Ovary (tissue), 3 donors: ENCODE data around the gene IL18.

ENCODE experiments used
- EP300 ChIP-seq: sonication (generic); formaldehyde crosslinking; IDR thresholded peaks from one replicate; pipeline ENCODE4 v1.6.1; 2017; ENCODE audit warnings: antibody characterized with exemption
- POLR2A ChIP-seq: fragments of 450-650 bp; IDR thresholded peaks from one replicate; pipeline ENCODE4 v1.6.1; 2017; ENCODE audit warnings: antibody characterized with exemption, mild to moderate bottlenecking, moderate library complexity
- TF ChIP-seq, protein P1 (sequence below), 3 donors: fragments of 450-650 bp in 2 of 3; fragments of 200-600 bp in 1 of 3; IDR thresholded peaks; one replicate each; pipeline versions ENCODE4 v1.5.1 to v1.8.0; 2016 to 2022; ENCODE audit warnings: antibody characterized with exemption in 3 of 3, mild to moderate bottlenecking in 1 of 3
- donor health status: DM: no; HTN: no; CAD: no.

DNA sequence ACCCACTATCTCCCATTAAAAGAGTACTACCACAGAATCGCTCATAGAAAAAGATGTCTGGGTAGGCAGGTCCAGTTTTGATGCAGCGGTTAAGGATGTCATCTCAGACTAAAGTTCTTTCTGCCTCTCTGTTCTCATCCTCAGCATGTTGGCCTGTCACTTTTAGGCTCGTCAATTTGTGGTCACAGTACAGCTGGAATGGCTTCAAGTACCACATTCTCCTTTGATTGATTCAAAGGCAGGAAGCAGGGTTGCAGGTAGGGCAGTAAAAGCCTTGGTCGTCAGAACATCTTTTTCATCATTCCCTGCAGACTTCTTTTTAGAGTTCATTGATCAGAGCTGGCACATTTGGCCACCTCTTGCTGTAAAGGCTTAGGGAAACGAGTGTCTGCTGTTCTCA lies 48.5 kb downstream of the IL18 start:
- TF ChIP-seq, protein P1, sequence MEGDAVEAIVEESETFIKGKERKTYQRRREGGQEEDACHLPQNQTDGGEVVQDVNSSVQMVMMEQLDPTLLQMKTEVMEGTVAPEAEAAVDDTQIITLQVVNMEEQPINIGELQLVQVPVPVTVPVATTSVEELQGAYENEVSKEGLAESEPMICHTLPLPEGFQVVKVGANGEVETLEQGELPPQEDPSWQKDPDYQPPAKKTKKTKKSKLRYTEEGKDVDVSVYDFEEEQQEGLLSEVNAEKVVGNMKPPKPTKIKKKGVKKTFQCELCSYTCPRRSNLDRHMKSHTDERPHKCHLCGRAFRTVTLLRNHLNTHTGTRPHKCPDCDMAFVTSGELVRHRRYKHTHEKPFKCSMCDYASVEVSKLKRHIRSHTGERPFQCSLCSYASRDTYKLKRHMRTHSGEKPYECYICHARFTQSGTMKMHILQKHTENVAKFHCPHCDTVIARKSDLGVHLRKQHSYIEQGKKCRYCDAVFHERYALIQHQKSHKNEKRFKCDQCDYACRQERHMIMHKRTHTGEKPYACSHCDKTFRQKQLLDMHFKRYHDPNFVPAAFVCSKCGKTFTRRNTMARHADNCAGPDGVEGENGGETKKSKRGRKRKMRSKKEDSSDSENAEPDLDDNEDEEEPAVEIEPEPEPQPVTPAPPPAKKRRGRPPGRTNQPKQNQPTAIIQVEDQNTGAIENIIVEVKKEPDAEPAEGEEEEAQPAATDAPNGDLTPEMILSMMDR (IDR thresholded peaks at IDR 0.05) = no peak
- no peak for TF ChIP-seq POLR2A
- TF ChIP-seq EP300 = no peak
